Measurements from ENCODE around the gene HPS5.

HPS5 gene

GRCh38 chr11:18233912-18234311, 88.0 kb downstream of the HPS5 start:
- no peak for DNase-seq

- no peak for DNase-seq
Measured at GRCh38 chr11:18230859-18231258, 91.1 kb downstream of the HPS5 start.

GRCh38 chr11:18229501-18229900, 92.4 kb downstream of the HPS5 start:
- no peak for DNase-seq
